Activated naive CD8-positive, alpha-beta T cell treated with anti-CD3 and anti-CD28 coated beads, Interleukin-2, amount 50 U/mL, for 24 hours (primary cell): ENCODE measurements around the gene NUP54.

Experiments
- ATAC-seq: fragments of 150-1000 bp; cut with Tn5 transposase; one replicate; pipeline ENCODE4 v1.10.0; 2021
- DNase-seq: peaks from one replicate; pipeline ENCODE4 v3.0.0; 2021
- H3K27ac Mint-ChIP-seq: one replicate; pipeline ENCODE4 v1.8.0; 2021; ENCODE audit warnings: mild to moderate bottlenecking, mixed read lengths
- H3K27me3 Mint-ChIP-seq: one replicate; pipeline ENCODE4 v1.8.0; 2021; ENCODE audit warnings: mixed read lengths
- H3K36me3 Mint-ChIP-seq: one replicate; pipeline ENCODE4 v1.8.0; 2021; ENCODE audit warnings: low read depth, mixed read lengths
- H3K4me1 Mint-ChIP-seq: one replicate; pipeline ENCODE4 v1.8.0; 2021; ENCODE audit warnings: mixed read lengths
- H3K4me3 Mint-ChIP-seq: one replicate; pipeline ENCODE4 v1.8.0; 2021; ENCODE audit warnings: mild to moderate bottlenecking, moderate library complexity, mixed read lengths
- H3K9me3 Mint-ChIP-seq: one replicate; pipeline ENCODE4 v1.8.0; 2021; ENCODE audit warnings: mixed read lengths

NUP54 gene

DNA sequence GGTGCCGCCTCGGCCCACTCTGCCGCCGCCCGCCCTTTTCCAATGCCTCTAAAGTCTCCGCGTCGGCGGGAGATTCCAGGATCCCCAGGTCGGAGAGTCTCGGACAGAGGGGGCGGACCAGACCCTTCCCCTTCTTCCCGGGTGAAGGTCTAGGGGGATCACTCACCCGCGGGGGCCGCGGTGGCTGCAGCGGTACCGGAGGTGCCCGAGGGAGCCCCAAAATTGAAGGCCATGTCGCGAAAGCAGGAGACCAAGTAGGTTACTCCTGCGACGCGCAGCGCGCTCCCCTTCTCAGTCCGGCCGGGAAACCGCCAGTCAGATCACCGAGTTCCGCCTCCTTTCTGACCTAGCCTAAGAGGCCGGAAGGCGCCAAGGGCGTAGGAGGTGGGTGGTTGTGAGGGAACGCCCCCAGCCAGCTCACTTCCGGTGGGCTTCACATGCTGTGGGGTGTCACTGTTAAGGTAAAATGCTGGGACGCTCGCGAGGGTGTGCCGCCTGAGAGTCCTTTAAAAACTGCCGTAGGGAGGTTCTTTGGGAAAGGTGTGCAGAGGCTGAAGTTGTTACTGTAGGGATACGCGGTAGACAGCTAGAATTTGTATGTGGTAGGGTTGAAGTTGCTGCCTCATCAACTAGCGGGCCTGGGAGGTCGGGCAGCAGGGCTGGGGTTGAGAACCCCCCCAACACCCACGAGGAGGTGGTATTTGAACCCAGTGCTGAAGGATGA lies at the start of gene NUP54:
Gene NUP54 (minus strand): TSS at position 256 of the 724 bp plus-strand sequence. CDS start 23 bp downstream, at position 233.
- peaks cover 34% of the 10 kb centered on the region for H3K4me1 Mint-ChIP-seq

DNA sequence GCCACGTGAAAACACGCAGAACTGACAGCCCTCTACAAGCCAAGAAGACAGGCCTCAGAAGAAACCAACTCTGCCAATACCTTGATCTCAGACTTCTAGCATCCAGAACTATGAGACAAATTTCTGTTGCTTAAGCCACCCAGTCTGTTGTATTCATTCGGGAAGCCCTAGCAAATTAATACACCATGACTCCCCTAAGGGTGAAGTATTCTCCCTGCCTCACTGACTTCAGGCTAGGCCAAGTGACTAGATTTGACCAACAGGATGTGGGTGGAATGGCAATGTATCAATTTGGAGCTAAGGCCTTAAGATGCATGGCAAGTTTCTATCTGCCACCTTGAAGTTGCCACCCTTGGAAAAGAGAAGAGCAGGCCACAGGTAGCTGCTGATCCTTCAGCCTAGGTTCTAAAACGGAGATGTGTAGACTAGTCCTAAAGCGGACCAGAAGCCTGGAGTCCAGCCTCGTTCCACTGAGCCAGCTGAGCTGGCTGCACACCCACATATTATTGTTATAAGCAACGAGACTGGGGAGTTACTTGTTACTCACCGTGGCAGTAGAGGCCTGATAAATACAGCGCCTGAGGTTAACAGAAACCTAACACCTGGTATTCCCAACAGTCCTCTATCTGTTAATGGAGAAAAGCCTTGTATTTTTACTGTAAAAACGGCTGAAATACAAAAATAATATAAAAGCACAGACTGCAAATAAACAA lies 49.0 kb upstream of the NUP54 start:
- no peak for DNase-seq

More for the DNA sequence above, at the start of gene NUP54:
- ATAC-seq (peak; percentile 98), DNase-seq (peak; percentile 96)
- no peaks in the 10 kb centered on the region for H3K27me3 Mint-ChIP-seq
- peak within 1 kb of the TSS; percentile 95 for H3K27ac Mint-ChIP-seq
- peaks cover 16% of the 10 kb centered on the region for H3K36me3 Mint-ChIP-seq
- H3K9me3 Mint-ChIP-seq, result no peaks in the 10 kb centered on the region
- peak within 1 kb of the TSS; percentile 97 for H3K4me3 Mint-ChIP-seq

DNA sequence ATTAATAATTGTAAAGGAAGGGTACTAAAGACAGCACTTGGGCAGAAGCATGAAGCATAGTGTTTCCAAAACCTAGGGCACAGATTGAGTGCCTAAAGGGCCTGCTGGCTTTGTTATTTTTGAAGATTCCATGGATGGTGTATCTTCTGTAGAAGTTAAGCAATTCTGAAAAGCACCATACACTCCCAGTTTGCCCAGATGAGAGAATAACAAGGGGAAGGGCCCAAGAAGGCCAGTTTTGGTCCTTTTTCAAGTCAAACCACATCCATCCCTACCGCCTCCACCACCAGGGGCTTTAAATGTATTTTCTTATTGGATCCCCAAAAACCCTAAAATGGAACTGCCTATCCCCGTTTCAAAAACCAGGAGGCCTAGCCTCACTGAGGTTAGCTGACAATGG lies 48.2 kb upstream of the NUP54 start:
- peak overlapping the region; percentile 16 for H3K4me3 Mint-ChIP-seq
- DNase-seq, result no peak
- peaks cover 27% of the 10 kb centered on the region for H3K36me3 Mint-ChIP-seq
- peaks cover 45% of the 10 kb centered on the region for H3K4me1 Mint-ChIP-seq
- H3K27ac Mint-ChIP-seq, result no peak overlapping the region
- H3K9me3 Mint-ChIP-seq, result peaks cover 9% of the 10 kb centered on the region
- no peaks in the 10 kb centered on the region for H3K27me3 Mint-ChIP-seq
- ATAC-seq, result no peak

More for the DNA sequence above, 49.0 kb upstream of the NUP54 start:
- H3K4me3 Mint-ChIP-seq, result no peak overlapping the region
- H3K27ac Mint-ChIP-seq, result no peak overlapping the region
- H3K36me3 Mint-ChIP-seq, result peaks cover 23% of the 10 kb centered on the region
- peaks cover 5% of the 10 kb centered on the region for H3K9me3 Mint-ChIP-seq
- no peak for ATAC-seq
- no peaks in the 10 kb centered on the region for H3K27me3 Mint-ChIP-seq
- H3K4me1 Mint-ChIP-seq, result peaks cover 45% of the 10 kb centered on the region

GRCh38 chr4:76195326-76195725 lies 47.1 kb upstream of the NUP54 start:
- DNase-seq (no peak), ATAC-seq (no peak)
- Mint-ChIP-seq H3K36me3 (peaks cover 28% of the 10 kb centered on the region), H3K9me3 (peaks cover 9% of the 10 kb centered on the region), H3K27me3 (no peaks in the 10 kb centered on the region), H3K4me3 (no peak overlapping the region), H3K27ac (no peak overlapping the region), H3K4me1 (peaks cover 34% of the 10 kb centered on the region)

DNA sequence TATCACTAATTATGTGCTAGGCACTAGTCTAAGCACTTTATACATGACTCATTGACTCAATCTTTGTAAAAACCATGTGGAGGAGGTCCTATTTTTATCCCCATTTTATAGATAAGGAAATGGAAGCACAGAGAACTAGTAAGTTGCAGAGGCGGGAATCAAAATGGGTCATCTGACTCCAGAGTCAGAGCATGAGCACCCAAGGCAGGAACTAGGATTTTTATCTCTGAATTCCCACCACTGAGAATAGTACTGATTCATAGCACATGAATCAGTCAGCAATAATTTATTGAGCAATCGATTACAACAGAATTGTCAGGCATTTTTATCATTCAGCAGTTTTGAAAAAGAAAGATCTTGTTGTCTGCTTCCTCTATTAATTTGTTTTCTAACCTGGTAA lies 46.1 kb upstream of the NUP54 start:
- no peaks in the 10 kb centered on the region for H3K27me3 Mint-ChIP-seq
- H3K4me3 Mint-ChIP-seq, result no peak overlapping the region
- H3K9me3 Mint-ChIP-seq, result peaks cover 9% of the 10 kb centered on the region
- ATAC-seq (no peak), DNase-seq (no peak)
- no peak overlapping the region for H3K27ac Mint-ChIP-seq
- peaks cover 24% of the 10 kb centered on the region for H3K4me1 Mint-ChIP-seq
- H3K36me3 Mint-ChIP-seq, result peaks cover 28% of the 10 kb centered on the region

DNA sequence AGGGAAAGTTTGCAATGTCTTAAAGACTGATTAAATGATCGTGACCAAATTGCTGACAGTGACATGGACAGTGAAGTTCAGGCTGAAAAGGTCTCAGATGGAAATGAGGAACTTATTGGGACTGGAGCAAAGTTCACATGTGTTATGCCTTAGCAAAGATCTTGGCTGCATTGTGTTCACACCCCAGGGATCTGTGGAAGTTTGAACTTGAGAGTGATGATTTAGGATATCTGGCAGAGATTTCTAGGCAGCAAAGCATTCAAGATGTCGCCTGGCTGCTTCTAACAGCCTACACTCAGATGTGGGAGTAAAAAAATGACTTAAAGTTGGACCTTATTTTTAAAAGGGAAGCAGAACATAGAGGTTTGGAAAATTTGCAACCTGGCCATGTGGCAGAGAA lies 44.0 kb upstream of the NUP54 start:
- no peak overlapping the region for H3K4me3 Mint-ChIP-seq

DNA sequence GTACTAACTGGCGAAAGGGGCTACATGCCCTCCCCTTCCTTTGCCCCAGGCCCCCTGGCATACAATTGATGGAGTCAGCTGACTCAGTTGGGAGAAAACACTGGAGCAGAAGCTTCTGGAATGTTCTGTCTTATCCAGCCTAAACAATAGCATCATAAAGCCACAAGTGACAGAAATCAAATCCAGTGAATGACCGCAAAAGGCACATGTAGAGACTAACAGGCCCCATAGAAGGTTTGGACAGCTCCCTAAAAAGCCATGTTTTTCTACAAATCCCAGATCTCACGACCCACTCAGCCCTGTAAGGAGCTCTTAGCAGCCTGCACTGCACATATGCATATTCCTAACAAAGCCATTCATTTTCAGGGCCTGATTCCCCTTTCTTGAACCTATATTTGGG lies 40.4 kb upstream of the NUP54 start:
- ATAC-seq (no peak), DNase-seq (no peak)
- peaks cover 9% of the 10 kb centered on the region for H3K9me3 Mint-ChIP-seq

More for the DNA sequence above, 44.0 kb upstream of the NUP54 start:
- Mint-ChIP-seq H3K36me3 (peaks cover 28% of the 10 kb centered on the region), H3K27me3 (no peaks in the 10 kb centered on the region), H3K9me3 (peaks cover 9% of the 10 kb centered on the region), H3K27ac (no peak overlapping the region), H3K4me1 (peaks cover 5% of the 10 kb centered on the region)
- DNase-seq, result no peak
- no peak for ATAC-seq

DNA sequence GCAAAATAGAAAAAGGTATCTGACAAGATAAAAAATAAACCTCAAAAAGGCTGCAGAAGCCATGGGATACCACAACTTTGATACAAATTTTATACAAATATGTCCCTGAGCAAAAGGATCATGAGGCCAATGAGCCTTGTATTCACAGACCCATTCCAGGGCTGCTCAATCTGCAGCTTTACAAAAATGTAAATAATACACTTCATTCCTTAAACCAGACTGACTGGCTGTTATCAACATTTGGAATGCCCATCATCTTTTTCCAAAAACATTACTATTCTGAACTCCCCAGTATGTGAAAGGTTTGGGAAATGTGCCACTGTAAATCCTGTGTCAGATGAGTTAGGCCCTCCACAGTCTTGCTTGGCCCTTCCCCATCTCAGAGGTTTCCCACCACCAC lies 40.0 kb upstream of the NUP54 start:
- no peak overlapping the region for H3K4me3 Mint-ChIP-seq
- peaks cover 14% of the 10 kb centered on the region for H3K36me3 Mint-ChIP-seq
- DNase-seq (no peak), ATAC-seq (no peak)
- H3K9me3 Mint-ChIP-seq, result peaks cover 9% of the 10 kb centered on the region
- no peaks in the 10 kb centered on the region for H3K4me1 Mint-ChIP-seq
- no peaks in the 10 kb centered on the region for H3K27me3 Mint-ChIP-seq
- no peak overlapping the region for H3K27ac Mint-ChIP-seq

More for the DNA sequence above, 40.4 kb upstream of the NUP54 start:
- Mint-ChIP-seq H3K27ac (no peak overlapping the region), H3K36me3 (peaks cover 16% of the 10 kb centered on the region), H3K27me3 (no peaks in the 10 kb centered on the region), H3K4me3 (no peak overlapping the region), H3K4me1 (no peaks in the 10 kb centered on the region)

- Mint-ChIP-seq H3K27me3 (no peaks in the 10 kb centered on the region), H3K4me1 (no peaks in the 10 kb centered on the region), H3K9me3 (peaks cover 4% of the 10 kb centered on the region), H3K4me3 (no peak overlapping the region), H3K36me3 (peaks cover 5% of the 10 kb centered on the region), H3K27ac (no peak overlapping the region)
- DNase-seq (no peak), ATAC-seq (no peak)
Observed at GRCh38 chr4:76187152-76187551, 39.0 kb upstream of the NUP54 start.

- Mint-ChIP-seq H3K4me3 (no peak overlapping the region), H3K36me3 (no peaks in the 10 kb centered on the region)
Observed at GRCh38 chr4:76182463-76182862, 34.3 kb upstream of the NUP54 start.

GRCh38 chr4:76179398-76180318 lies 31.5 kb upstream of the NUP54 start:
- Mint-ChIP-seq H3K4me1 (no peaks in the 10 kb centered on the region), H3K27ac (no peak overlapping the region), H3K4me3 (no peak overlapping the region), H3K9me3 (no peaks in the 10 kb centered on the region), H3K36me3 (no peaks in the 10 kb centered on the region), H3K27me3 (no peaks in the 10 kb centered on the region)
- ATAC-seq (peak; percentile 89), DNase-seq (peak; percentile 86)

More at GRCh38 chr4:76182463-76182862, 34.3 kb upstream of the NUP54 start:
- no peaks in the 10 kb centered on the region for H3K27me3 Mint-ChIP-seq
- no peaks in the 10 kb centered on the region for H3K4me1 Mint-ChIP-seq
- DNase-seq (no peak), ATAC-seq (no peak)
- H3K27ac Mint-ChIP-seq, result no peak overlapping the region
- no peaks in the 10 kb centered on the region for H3K9me3 Mint-ChIP-seq

DNA sequence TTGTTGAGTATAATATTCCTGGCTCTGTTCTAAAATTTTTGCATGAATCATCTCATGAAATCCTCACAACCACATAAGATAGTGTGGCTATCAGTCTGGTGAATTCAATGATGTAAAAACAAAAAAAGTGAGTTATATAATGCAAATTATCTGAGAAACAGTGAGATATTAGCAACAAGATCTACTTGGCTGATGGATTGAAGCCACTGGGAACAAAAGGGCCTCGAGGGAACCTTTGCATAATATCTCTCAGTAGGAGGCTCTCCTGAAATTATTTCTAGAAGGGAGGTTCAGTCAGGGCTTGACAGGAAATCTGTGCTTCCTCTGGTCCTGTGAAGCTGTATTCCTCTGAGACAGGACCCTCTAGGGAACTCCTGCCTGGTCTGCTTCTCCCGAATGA lies 30.1 kb upstream of the NUP54 start:
- Mint-ChIP-seq H3K4me1 (no peaks in the 10 kb centered on the region), H3K27ac (no peak overlapping the region), H3K4me3 (no peak overlapping the region), H3K36me3 (no peaks in the 10 kb centered on the region), H3K9me3 (no peaks in the 10 kb centered on the region), H3K27me3 (no peaks in the 10 kb centered on the region)
- no peak for DNase-seq
- no peak for ATAC-seq

GRCh38 chr4:76177709-76178108 lies 29.5 kb upstream of the NUP54 start:
- H3K4me1 Mint-ChIP-seq, result no peaks in the 10 kb centered on the region
- no peak for ATAC-seq
- DNase-seq, result no peak
- no peak overlapping the region for H3K4me3 Mint-ChIP-seq
- no peaks in the 10 kb centered on the region for H3K36me3 Mint-ChIP-seq
- H3K27me3 Mint-ChIP-seq, result no peaks in the 10 kb centered on the region
- no peaks in the 10 kb centered on the region for H3K9me3 Mint-ChIP-seq
- H3K27ac Mint-ChIP-seq, result no peak overlapping the region

- no peaks in the 10 kb centered on the region for H3K9me3 Mint-ChIP-seq
- no peak overlapping the region for H3K4me3 Mint-ChIP-seq
- no peaks in the 10 kb centered on the region for H3K27me3 Mint-ChIP-seq
- H3K36me3 Mint-ChIP-seq, result no peaks in the 10 kb centered on the region
- no peak for ATAC-seq
- DNase-seq, result no peak
- no peak overlapping the region for H3K27ac Mint-ChIP-seq
- H3K4me1 Mint-ChIP-seq, result no peaks in the 10 kb centered on the region
Observed at GRCh38 chr4:76175336-76175735, 27.1 kb upstream of the NUP54 start.
